Neural cell (in vitro differentiated cells): Measurements from ENCODE around the gene SDCCAG8. TPM values are rescaled to one million over a fixed set of nuclear protein-coding genes. Genes with fewer than 3 reads are reported as not detected.

Experiments
- H2AFZ ChIP-seq: fragments of 200-600, 300-800 bp; sonication (generic), shearing (Covaris generic); 2 replicates; pipeline ENCODE4 v1.6.0; 2014; ENCODE audit warnings: low read depth, mild to moderate bottlenecking, antibody characterized with exemption, low read length, moderate library complexity
- H3F3A ChIP-seq: fragments of 200-600 bp; shearing (Covaris generic); 2 replicates; pipeline ENCODE4 v1.6.1; 2016; ENCODE audit warnings: mild to moderate bottlenecking, moderate library complexity, mixed read lengths, antibody characterized with exemption, low read length; ENCODE audit not compliant: insufficient read depth, poor library complexity, severe bottlenecking
- H3K27ac ChIP-seq: fragments of 200-600, 300-800 bp; sonication (generic), shearing (Covaris generic); 2 replicates; pipeline ENCODE4 v1.5.1; 2014; ENCODE audit warnings: mild to moderate bottlenecking, low read length, moderate library complexity
- H3K27me3 ChIP-seq: fragments of 300-800, 200-600 bp; sonication (generic), shearing (Covaris generic); 2 replicates; pipeline ENCODE4 v1.6.0; 2014; ENCODE audit warnings: mild to moderate bottlenecking, low read depth, low read length, moderate library complexity; ENCODE audit not compliant: insufficient read depth
- H3K36me3 ChIP-seq: fragments of 300-800, 200-600 bp; sonication (generic), shearing (Covaris generic); 2 replicates; pipeline ENCODE4 v1.5.1; 2014; ENCODE audit warnings: mild to moderate bottlenecking, antibody characterized with exemption, low read length, moderate library complexity; ENCODE audit not compliant: insufficient read depth
- H3K4me2 ChIP-seq: fragments of 300-800, 200-600 bp; sonication (generic), shearing (Covaris generic); 2 replicates; pipeline ENCODE4 v1.6.0; 2014; ENCODE audit warnings: mild to moderate bottlenecking, low read length
- H3K4me3 ChIP-seq: fragments of 300-800, 200-600 bp; sonication (generic), shearing (Covaris generic); 2 replicates; pipeline ENCODE4 v1.5.1; 2014; ENCODE audit warnings: mild to moderate bottlenecking, low read length, moderate library complexity
- H3K79me2 ChIP-seq: fragments of 200-600 bp; shearing (Covaris generic); replicated peaks from 2 replicates; pipeline ENCODE4 v1.6.0; 2014; ENCODE audit warnings: mild to moderate bottlenecking, low read length, moderate library complexity; ENCODE audit not compliant: insufficient read depth
- H3K9ac ChIP-seq: fragments of 300-800, 200-600 bp; sonication (generic), shearing (Covaris generic); 2 replicates; pipeline ENCODE4 v1.6.1; 2016; ENCODE audit warnings: mild to moderate bottlenecking, low read length, mixed read lengths
- H3K9me2 ChIP-seq: fragments of 200-600 bp; shearing (Covaris generic); 2 replicates; pipeline ENCODE4 v1.6.1; 2016; ENCODE audit warnings: mild to moderate bottlenecking, low read length, mixed read lengths; ENCODE audit not compliant: insufficient read depth
- H3K9me3 ChIP-seq: fragments of 200-600, 300-800 bp; sonication (generic), shearing (Covaris generic); 2 replicates; pipeline ENCODE4 v1.6.1; 2016; ENCODE audit warnings: mild to moderate bottlenecking, mixed run types, low read length, moderate library complexity, mixed read lengths
- H4K20me1 ChIP-seq: fragments of 200-600 bp; shearing (Covaris generic); 2 replicates; pipeline ENCODE4 v1.6.1; 2016; ENCODE audit warnings: mild to moderate bottlenecking, mixed run types; ENCODE audit not compliant: insufficient read depth
- CTCF ChIP-seq: fragments of 450-650 bp; IDR thresholded peaks from 2 replicates; pipeline ENCODE4 v1.5.1; 2014; ENCODE audit warnings: antibody characterized with exemption, mild to moderate bottlenecking, moderate library complexity; ENCODE audit not compliant: poor library complexity, severe bottlenecking
- EP300 ChIP-seq: fragments of 450-650 bp; conservative IDR thresholded peaks from 2 replicates; pipeline ENCODE4 v1.6.1; 2014; ENCODE audit warnings: antibody characterized with exemption, mild to moderate bottlenecking, moderate library complexity; ENCODE audit not compliant: poor library complexity, severe bottlenecking
- EZH2 ChIP-seq: fragments of 200-600, 300-800 bp; shearing (Covaris generic), sonication (generic); IDR thresholded peaks from 2 replicates; pipeline ENCODE4 v1.6.1; 2014; ENCODE audit warnings: antibody characterized with exemption, low read length, borderline replicate concordance, mild to moderate bottlenecking; ENCODE audit not compliant: insufficient read depth, poor library complexity, severe bottlenecking
- MXI1 ChIP-seq: fragments of 450-650 bp; conservative IDR thresholded peaks from 2 replicates; pipeline ENCODE4 v1.6.1; 2014; ENCODE audit warnings: antibody characterized with exemption, mild to moderate bottlenecking; ENCODE audit not compliant: poor library complexity, severe bottlenecking
- POLR2AphosphoS5 ChIP-seq: IDR thresholded peaks from 2 replicates; pipeline ENCODE4 v1.6.1; 2012
- RAD21 ChIP-seq: fragments of 450-650 bp; conservative IDR thresholded peaks from 2 replicates; pipeline ENCODE4 v1.6.1; 2014; ENCODE audit warnings: antibody characterized with exemption, mild to moderate bottlenecking, moderate library complexity
- SMC3 ChIP-seq: fragments of 450-650 bp; conservative IDR thresholded peaks from 2 replicates; pipeline ENCODE4 v1.6.1; 2014; ENCODE audit warnings: antibody characterized with exemption, mild to moderate bottlenecking, moderate library complexity; ENCODE audit not compliant: poor library complexity
- TAF1 ChIP-seq: IDR thresholded peaks from 2 replicates; pipeline ENCODE4 v1.6.1; 2012; ENCODE audit warnings: low read depth
- polyA plus RNA-seq: library from polyadenylated mRNA; depleted of rRNA; stranded (reverse); fragments of >200 nt; gene quantifications from 2 replicates; pipeline ENCODE4 v1.2.3, GENCODE V29; 2014
- TF ChIP-seq, protein P1 (sequence below): IDR thresholded peaks from 2 replicates; pipeline ENCODE4 v1.6.1; 2012; ENCODE audit warnings: borderline replicate concordance

SDCCAG8 gene
- polyA plus RNA-seq, 1 donor from 2014 or later: 32.2 TPM

GRCh38 chr1:243495442-243496186 lies 239.8 kb downstream of the SDCCAG8 start:
- no peak overlapping the region for H3K4me3 ChIP-seq
- H3K36me3 ChIP-seq: no peaks in the 10 kb centered on the region
- no peaks in the 10 kb centered on the region for H3F3A ChIP-seq
- no peak overlapping the region for H2AFZ ChIP-seq
- no peak overlapping the region for H3K9ac ChIP-seq
- no peak overlapping the region for H3K4me2 ChIP-seq
- no peaks in the 10 kb centered on the region for H3K27me3 ChIP-seq
- no peaks in the 10 kb centered on the region for H3K79me2 ChIP-seq
- no peaks in the 10 kb centered on the region for H4K20me1 ChIP-seq
- H3K27ac ChIP-seq: no peak overlapping the region
- no peaks in the 10 kb centered on the region for H3K9me3 ChIP-seq
- H3K9me2 ChIP-seq: no peaks in the 10 kb centered on the region
- no peak for TF ChIP-seq MXI1
- TF ChIP-seq RAD21: no peak
- no peak for TF ChIP-seq SMC3
- no peak for TF ChIP-seq EP300
- no peak for TF ChIP-seq TAF1
- TF ChIP-seq EZH2: no peak
- TF ChIP-seq, protein P1, sequence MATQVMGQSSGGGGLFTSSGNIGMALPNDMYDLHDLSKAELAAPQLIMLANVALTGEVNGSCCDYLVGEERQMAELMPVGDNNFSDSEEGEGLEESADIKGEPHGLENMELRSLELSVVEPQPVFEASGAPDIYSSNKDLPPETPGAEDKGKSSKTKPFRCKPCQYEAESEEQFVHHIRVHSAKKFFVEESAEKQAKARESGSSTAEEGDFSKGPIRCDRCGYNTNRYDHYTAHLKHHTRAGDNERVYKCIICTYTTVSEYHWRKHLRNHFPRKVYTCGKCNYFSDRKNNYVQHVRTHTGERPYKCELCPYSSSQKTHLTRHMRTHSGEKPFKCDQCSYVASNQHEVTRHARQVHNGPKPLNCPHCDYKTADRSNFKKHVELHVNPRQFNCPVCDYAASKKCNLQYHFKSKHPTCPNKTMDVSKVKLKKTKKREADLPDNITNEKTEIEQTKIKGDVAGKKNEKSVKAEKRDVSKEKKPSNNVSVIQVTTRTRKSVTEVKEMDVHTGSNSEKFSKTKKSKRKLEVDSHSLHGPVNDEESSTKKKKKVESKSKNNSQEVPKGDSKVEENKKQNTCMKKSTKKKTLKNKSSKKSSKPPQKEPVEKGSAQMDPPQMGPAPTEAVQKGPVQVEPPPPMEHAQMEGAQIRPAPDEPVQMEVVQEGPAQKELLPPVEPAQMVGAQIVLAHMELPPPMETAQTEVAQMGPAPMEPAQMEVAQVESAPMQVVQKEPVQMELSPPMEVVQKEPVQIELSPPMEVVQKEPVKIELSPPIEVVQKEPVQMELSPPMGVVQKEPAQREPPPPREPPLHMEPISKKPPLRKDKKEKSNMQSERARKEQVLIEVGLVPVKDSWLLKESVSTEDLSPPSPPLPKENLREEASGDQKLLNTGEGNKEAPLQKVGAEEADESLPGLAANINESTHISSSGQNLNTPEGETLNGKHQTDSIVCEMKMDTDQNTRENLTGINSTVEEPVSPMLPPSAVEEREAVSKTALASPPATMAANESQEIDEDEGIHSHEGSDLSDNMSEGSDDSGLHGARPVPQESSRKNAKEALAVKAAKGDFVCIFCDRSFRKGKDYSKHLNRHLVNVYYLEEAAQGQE: no peak
- no peak for TF ChIP-seq POLR2AphosphoS5
- no peak for TF ChIP-seq CTCF

DNA sequence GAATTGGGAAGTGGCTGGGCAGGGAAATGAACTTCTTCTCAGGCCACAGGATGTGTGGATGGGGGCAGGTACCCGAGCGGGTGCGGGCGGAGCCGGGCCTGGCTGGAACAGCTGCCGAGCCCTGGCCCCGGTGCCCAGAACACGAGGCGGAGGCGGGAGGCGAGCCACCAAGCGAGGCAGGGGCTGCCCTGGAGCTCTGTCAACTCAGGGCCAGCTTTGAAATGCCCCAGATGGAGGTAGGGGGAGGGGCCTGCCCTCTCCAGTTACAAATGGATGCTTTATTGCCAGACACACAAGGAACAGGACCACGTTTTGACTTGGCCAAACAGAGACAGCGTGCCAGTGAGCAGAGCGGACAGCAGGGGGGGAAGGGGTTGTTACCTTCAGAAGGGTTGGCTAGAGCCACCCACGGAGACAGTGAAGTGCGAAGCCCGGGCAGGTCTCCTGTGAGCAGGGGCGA lies 240.4 kb downstream of the SDCCAG8 start:
- H3K27ac ChIP-seq: no peak overlapping the region
- no peaks in the 10 kb centered on the region for H3K27me3 ChIP-seq
- H3K9me3 ChIP-seq: no peaks in the 10 kb centered on the region
- TF ChIP-seq SMC3: no peak
- no peak for TF ChIP-seq EP300
- no peak for TF ChIP-seq TAF1
- TF ChIP-seq MXI1: no peak
- no peak for TF ChIP-seq EZH2
- no peak for TF ChIP-seq RAD21
- no peak for TF ChIP-seq CTCF
- TF ChIP-seq, protein P1: no peak
- no peak for TF ChIP-seq POLR2AphosphoS5
- H3K9me2 ChIP-seq: no peaks in the 10 kb centered on the region
- H3K9ac ChIP-seq: no peak overlapping the region
- H3F3A ChIP-seq: no peaks in the 10 kb centered on the region
- no peaks in the 10 kb centered on the region for H3K79me2 ChIP-seq
- no peaks in the 10 kb centered on the region for H4K20me1 ChIP-seq
- H3K4me3 ChIP-seq: no peak overlapping the region
- H2AFZ ChIP-seq: no peak overlapping the region
- no peak overlapping the region for H3K4me2 ChIP-seq
- H3K36me3 ChIP-seq: no peaks in the 10 kb centered on the region
